Measurements from ENCODE around the gene PHETA2. TPM values are rescaled to one million over a fixed set of nuclear protein-coding genes. Genes with fewer than 3 reads are reported as not detected.

PHETA2 gene
- total RNA-seq, 1 donor from 2014 or later: 12.8 TPM

DNA sequence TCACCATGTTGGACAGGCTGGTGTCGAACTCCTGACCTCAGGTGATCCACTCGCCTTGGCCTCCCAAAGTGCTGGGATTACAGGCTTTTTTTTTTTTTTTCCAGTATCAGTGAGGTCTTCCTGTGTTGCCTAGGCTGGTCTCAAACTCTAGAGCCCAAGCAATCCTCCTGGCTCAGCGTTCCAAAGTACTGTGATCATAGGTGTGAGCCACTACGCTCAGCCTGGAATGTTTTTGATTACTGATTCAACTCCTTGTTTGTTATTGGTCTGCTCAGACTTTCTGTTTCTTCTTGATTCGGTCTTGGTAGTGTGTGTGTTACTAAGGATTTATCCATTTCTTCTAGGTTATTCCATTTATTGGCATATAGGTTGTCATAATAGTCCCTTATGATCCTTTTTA, 34.8 kb upstream of the PHETA2 start:
- H3K4me1 ChIP-seq: no peaks in the 10 kb centered on the region
- no peak overlapping the region for H3K27ac ChIP-seq
- no peak overlapping the region for H3K4me3 ChIP-seq
- DNase-seq: no peak
- TF ChIP-seq, protein P1, sequence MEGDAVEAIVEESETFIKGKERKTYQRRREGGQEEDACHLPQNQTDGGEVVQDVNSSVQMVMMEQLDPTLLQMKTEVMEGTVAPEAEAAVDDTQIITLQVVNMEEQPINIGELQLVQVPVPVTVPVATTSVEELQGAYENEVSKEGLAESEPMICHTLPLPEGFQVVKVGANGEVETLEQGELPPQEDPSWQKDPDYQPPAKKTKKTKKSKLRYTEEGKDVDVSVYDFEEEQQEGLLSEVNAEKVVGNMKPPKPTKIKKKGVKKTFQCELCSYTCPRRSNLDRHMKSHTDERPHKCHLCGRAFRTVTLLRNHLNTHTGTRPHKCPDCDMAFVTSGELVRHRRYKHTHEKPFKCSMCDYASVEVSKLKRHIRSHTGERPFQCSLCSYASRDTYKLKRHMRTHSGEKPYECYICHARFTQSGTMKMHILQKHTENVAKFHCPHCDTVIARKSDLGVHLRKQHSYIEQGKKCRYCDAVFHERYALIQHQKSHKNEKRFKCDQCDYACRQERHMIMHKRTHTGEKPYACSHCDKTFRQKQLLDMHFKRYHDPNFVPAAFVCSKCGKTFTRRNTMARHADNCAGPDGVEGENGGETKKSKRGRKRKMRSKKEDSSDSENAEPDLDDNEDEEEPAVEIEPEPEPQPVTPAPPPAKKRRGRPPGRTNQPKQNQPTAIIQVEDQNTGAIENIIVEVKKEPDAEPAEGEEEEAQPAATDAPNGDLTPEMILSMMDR (IDR thresholded peaks at IDR 0.05): no peak
- H3K36me3 ChIP-seq: no peaks in the 10 kb centered on the region
- no peak for ATAC-seq
- peaks cover 6% of the 10 kb centered on the region for H3K9me3 ChIP-seq
- no peaks in the 10 kb centered on the region for H3K27me3 ChIP-seq (ENCODE audit: low read depth)
- intact Hi-C loops (cut with DNase I): no loop called here

DNA sequence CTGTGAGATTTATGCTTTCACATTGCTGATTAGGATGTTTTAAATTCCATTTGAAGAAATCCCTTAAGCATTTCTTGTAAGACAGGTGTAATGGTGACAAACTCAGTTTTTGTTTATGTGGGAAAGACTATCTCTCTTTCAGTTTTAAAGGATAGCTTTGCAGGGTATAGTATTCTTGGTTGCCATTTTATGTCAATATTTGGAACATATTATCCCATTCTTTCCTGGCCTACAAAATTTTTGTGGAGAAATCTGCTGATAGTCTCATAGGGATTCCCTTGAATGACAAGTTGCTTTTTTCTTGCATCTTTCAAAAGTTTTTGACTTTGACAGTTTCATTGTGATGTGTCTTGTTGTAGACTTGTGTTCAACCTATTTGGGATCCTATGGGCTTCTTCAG, 32.3 kb upstream of the PHETA2 start:
- H3K4me1 ChIP-seq: no peaks in the 10 kb centered on the region
- H3K36me3 ChIP-seq: no peaks in the 10 kb centered on the region
- H3K27me3 ChIP-seq (ENCODE audit: low read depth): no peaks in the 10 kb centered on the region
- ATAC-seq (no peak), DNase-seq (no peak)
- no peak overlapping the region for H3K4me3 ChIP-seq
- H3K27ac ChIP-seq: no peak overlapping the region
- H3K9me3 ChIP-seq: peaks cover 6% of the 10 kb centered on the region
- intact Hi-C loops (cut with DNase I): no loop called here
- TF ChIP-seq, protein P1 (IDR thresholded peaks at IDR 0.05): no peak

DNA sequence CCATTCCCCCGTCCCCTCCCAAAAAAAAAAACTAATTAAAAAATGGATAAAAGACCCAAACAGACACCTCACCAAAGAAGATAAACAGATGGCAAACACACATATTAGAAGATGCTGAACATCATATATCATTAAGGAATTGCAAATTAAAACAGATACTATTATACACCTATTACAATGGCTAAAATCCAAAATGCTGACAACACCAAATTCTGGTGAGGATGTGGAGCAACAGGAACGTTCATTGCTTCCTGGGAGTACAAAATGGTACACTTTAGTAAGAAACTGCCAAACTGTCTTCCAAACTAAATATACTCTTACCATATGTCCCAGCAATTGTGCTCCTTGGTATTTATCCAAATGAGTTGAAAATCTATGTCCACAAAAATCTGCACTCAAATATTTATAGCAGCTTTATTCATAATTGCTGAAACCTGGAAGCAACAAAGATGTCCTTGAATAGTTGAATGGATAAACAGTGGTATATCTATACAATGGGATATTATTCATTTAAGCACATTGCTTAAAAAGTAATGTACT, 23.3 kb upstream of the PHETA2 start:
- no peak for ATAC-seq
- TF ChIP-seq, protein P1 (IDR thresholded peaks at IDR 0.05): no peak
- Histone ChIP-seq H3K27me3 (ENCODE audit: low read depth) (no peaks in the 10 kb centered on the region), H3K36me3 (no peaks in the 10 kb centered on the region), H3K4me3 (no peak overlapping the region), H3K9me3 (no peaks in the 10 kb centered on the region), H3K27ac (no peak overlapping the region), H3K4me1 (no peaks in the 10 kb centered on the region)
- intact Hi-C loops (cut with DNase I): no loop called here
- DNase-seq: no peak

DNA sequence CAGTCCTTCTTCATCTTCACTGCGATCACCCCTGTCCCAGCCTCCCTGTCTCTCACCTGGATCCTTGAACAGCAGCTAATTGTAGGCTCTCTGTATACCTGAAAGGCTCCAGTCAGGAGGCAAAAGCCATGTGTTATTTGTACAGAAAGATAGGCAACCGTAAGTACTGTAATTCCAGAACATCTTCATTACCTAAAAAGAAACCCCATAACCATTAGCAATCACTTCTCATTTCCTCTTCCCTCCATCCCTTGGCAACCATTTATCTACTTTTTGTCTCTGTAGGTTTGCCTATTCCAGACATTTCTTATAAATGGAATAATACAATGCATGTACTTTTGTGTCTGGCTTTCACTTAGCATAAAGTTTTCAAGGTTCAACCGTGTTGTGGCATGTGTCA, 21.3 kb upstream of the PHETA2 start:
- TF ChIP-seq, protein P1 (IDR thresholded peaks at IDR 0.05): no peak
- H3K9me3 ChIP-seq: peaks cover 10% of the 10 kb centered on the region
- no peak overlapping the region for H3K27ac ChIP-seq
- ATAC-seq (no peak), DNase-seq (no peak)
- intact Hi-C loops (cut with DNase I): no loop called here
- no peak overlapping the region for H3K4me3 ChIP-seq
- no peaks in the 10 kb centered on the region for H3K4me1 ChIP-seq
- H3K36me3 ChIP-seq: no peaks in the 10 kb centered on the region
- H3K27me3 ChIP-seq (ENCODE audit: low read depth): no peaks in the 10 kb centered on the region

DNA sequence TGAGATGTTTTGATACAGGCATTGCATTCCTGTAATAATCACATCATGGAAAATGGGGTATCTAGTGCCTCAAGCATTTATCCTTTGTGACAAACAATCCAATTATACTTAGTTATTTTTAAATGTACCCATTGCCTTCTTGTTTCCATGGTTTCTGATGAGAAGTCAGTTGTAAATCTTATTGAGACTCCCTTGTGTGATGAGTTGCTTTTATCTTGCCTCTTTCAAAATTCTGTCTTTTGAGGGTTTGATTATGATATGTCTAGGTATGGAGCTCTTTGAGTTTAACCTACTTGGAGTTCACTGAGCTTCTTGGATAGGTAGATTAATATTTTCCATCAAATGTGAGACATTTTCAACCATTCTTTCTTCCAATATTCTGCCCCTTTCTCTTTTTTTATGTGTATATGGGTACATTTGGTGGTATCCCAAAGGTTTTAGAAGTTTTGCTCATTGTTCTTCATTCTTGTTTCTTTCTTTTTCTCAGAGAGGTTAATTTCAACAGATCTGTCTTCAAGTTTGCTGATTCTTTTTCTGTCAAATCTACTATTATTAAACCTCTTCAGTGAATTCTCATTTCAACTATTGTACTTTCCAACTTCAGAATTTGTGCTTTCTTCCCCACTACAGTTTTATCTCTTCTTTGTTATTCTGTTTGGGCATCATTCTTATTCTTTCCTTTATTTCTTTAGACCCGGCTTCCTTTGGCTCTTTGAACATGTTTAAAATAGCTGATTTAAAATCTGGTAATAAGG, 17.1 kb upstream of the PHETA2 start:
- Histone ChIP-seq H3K36me3 (peaks cover 33% of the 10 kb centered on the region), H3K4me1 (no peaks in the 10 kb centered on the region), H3K27ac (no peak overlapping the region), H3K27me3 (ENCODE audit: low read depth) (no peaks in the 10 kb centered on the region), H3K4me3 (no peak overlapping the region), H3K9me3 (peaks cover 10% of the 10 kb centered on the region)
- TF ChIP-seq, protein P1 (IDR thresholded peaks at IDR 0.05): no peak
- ATAC-seq: no peak
- intact Hi-C loops (cut with DNase I): no loop called here
- no peak for DNase-seq

All from lower lobe of right lung (tissue), 2 donors.